SW 1271 (cell line): ENCODE results near the gene AMPH.
"Not testable (repeated sequence)": the region's sequence is repeated elsewhere in the genome, so short reads cannot be mapped to it uniquely, and the experiment has no call there.

Experiments
- DNase-seq, 2 experiments: peaks; one replicate each; lab custom pipeline; 2025; lab: John Stamatoyannopoulos, UW

Gene AMPH

GRCh38 chr7:38628630-38629385, 2.4 kb downstream of the AMPH start:
- DNase-seq, result no peak

- DNase-seq, result no peak
These were observed 5.3 kb downstream of the AMPH start for GRCh38 chr7:38625866-38626265.

GRCh38 chr7:38615665-38616064, 15.5 kb downstream of the AMPH start:
- no peak for DNase-seq

GRCh38 chr7:38607466-38607865, 23.7 kb downstream of the AMPH start:
- DNase-seq, result no peak

GRCh38 chr7:38600741-38601140, 30.4 kb downstream of the AMPH start:
- DNase-seq, result no peak

- DNase-seq, result no peak
These were observed 36.2 kb downstream of the AMPH start for GRCh38 chr7:38594949-38595348.

- DNase-seq, result no peak
These were observed 38.4 kb downstream of the AMPH start for GRCh38 chr7:38592737-38593288.

GRCh38 chr7:38585572-38586354, 45.4 kb downstream of the AMPH start:
- no peak for DNase-seq

- no peak for DNase-seq
These were observed 46.5 kb downstream of the AMPH start for GRCh38 chr7:38584443-38585210.

GRCh38 chr7:38580485-38580884, 50.7 kb downstream of the AMPH start:
- no peak for DNase-seq

GRCh38 chr7:38574086-38574485, 57.1 kb downstream of the AMPH start:
- no peak for DNase-seq

GRCh38 chr7:38571620-38572019, 59.6 kb downstream of the AMPH start:
- DNase-seq, result not testable (repeated sequence)

- DNase-seq, result no peak
These were observed 62.7 kb downstream of the AMPH start for GRCh38 chr7:38568497-38568896.

GRCh38 chr7:38565289-38565688, 65.9 kb downstream of the AMPH start:
- DNase-seq, result no peak

GRCh38 chr7:38563741-38564140, 67.4 kb downstream of the AMPH start:
- DNase-seq, result no peak

- DNase-seq, result no peak
These were observed 70.0 kb downstream of the AMPH start for GRCh38 chr7:38561166-38561565.

- DNase-seq, result no peak
These were observed 72.3 kb downstream of the AMPH start for GRCh38 chr7:38558761-38559345.

GRCh38 chr7:38554586-38554985, 76.6 kb downstream of the AMPH start:
- no peak for DNase-seq

- DNase-seq, result no peak
These were observed 80.3 kb downstream of the AMPH start for GRCh38 chr7:38550836-38551235.

- DNase-seq, result no peak
These were observed 82.6 kb downstream of the AMPH start for GRCh38 chr7:38548605-38549004.

- DNase-seq, result no peak
These were observed 84.4 kb downstream of the AMPH start for GRCh38 chr7:38546763-38547162.

GRCh38 chr7:38545977-38546376, 85.2 kb downstream of the AMPH start:
- DNase-seq, result no peak
